ENCODE measurements around the gene TCF7L2.

GRCh38 chr10:113038183-113038582 lies 88.1 kb downstream of the TCF7L2 start:
- TF ChIP-seq, protein P1, sequence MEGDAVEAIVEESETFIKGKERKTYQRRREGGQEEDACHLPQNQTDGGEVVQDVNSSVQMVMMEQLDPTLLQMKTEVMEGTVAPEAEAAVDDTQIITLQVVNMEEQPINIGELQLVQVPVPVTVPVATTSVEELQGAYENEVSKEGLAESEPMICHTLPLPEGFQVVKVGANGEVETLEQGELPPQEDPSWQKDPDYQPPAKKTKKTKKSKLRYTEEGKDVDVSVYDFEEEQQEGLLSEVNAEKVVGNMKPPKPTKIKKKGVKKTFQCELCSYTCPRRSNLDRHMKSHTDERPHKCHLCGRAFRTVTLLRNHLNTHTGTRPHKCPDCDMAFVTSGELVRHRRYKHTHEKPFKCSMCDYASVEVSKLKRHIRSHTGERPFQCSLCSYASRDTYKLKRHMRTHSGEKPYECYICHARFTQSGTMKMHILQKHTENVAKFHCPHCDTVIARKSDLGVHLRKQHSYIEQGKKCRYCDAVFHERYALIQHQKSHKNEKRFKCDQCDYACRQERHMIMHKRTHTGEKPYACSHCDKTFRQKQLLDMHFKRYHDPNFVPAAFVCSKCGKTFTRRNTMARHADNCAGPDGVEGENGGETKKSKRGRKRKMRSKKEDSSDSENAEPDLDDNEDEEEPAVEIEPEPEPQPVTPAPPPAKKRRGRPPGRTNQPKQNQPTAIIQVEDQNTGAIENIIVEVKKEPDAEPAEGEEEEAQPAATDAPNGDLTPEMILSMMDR (IDR thresholded peaks at IDR 0.05) = no peak
- TF ChIP-seq POLR2AphosphoS5 (IDR thresholded peaks at IDR 0.05) = no peak
- TF ChIP-seq POLR2A (IDR thresholded peaks at IDR 0.05) = no peak

Measured in stomach (tissue), 4 donors.